ENCODE results near the gene GRID2IP.
A peak's percentile ranks its signal among the peaks of the same experiment; 100 is the strongest.
"Not testable (repeated sequence)": the region's sequence is repeated elsewhere in the genome, so short reads cannot be mapped to it uniquely, and the experiment has no call there.

GRID2IP gene

GRCh38 chr7:6585746-6586432 is 34.6 kb upstream of the GRID2IP start:
- H3K27me3 ChIP-seq (replicated peaks in 2 of 5; ENCODE audit: control insufficient read depth in 4 of 5, insufficient read depth in 5 of 5, low read length in 4 of 5); H3K27ac ChIP-seq (ENCODE audit: insufficient read depth in 1 of 2, low read depth in 1 of 2, low read length in 2 of 2, poor library complexity in 1 of 2, severe bottlenecking in 2 of 2); H3K9me3 ChIP-seq (ENCODE audit: control extremely low read depth in 1 of 5, control insufficient read depth in 4 of 5, insufficient read depth in 2 of 5, low read depth in 1 of 5, low read length in 4 of 5); H3K4me3 ChIP-seq (ENCODE audit: control insufficient read depth in 1 of 7, extremely low read depth in 1 of 7, insufficient read depth in 4 of 7, low read depth in 2 of 7, low read length in 6 of 7); DNase-seq; CTCF ChIA-PET: not testable (repeated sequence)
- peaks cover 17 to 62% (median 41%) of the 10 kb centered on the region in 4 experiments for H3K36me3 ChIP-seq (ENCODE audit: control insufficient read depth in 4 of 4, insufficient read depth in 4 of 4, low read length in 3 of 4)
- peaks cover 0 to 10% (median 9%) of the 10 kb centered on the region in 4 experiments for H3K4me1 ChIP-seq (ENCODE audit: control extremely low read depth in 1 of 4, control insufficient read depth in 4 of 4, insufficient read depth in 4 of 4, low read length in 3 of 4)
- 100% methylated on average over 4 of the region's 8 CpGs for WGBS (ENCODE audit: insufficient coverage)
- POLR2A ChIA-PET = interaction anchor here (0.7 kb wide), 1 partner anchor 1128 kb away, joined by 3 read pairs; no protein-coding TSS in a partner anchor

GRCh38 chr7:6579446-6579845 is 28.2 kb upstream of the GRID2IP start:
- Histone ChIP-seq H3K4me1 (ENCODE audit: control extremely low read depth in 1 of 4, control insufficient read depth in 4 of 4, insufficient read depth in 4 of 4, low read length in 3 of 4) (peaks cover 0 to 15% (median 13%) of the 10 kb centered on the region in 4 experiments), H3K4me3 (ENCODE audit: control insufficient read depth in 1 of 7, extremely low read depth in 1 of 7, insufficient read depth in 4 of 7, low read depth in 2 of 7, low read length in 6 of 7) (no peak overlapping the region), H3K27me3 (replicated peaks in 2 of 5; ENCODE audit: control insufficient read depth in 4 of 5, insufficient read depth in 5 of 5, low read length in 4 of 5) (no peaks in the 10 kb centered on the region), H3K36me3 (ENCODE audit: control insufficient read depth in 4 of 4, insufficient read depth in 4 of 4, low read length in 3 of 4) (peaks cover 14 to 38% (median 27%) of the 10 kb centered on the region in 4 experiments), H3K9me3 (ENCODE audit: control extremely low read depth in 1 of 5, control insufficient read depth in 4 of 5, insufficient read depth in 2 of 5, low read depth in 1 of 5, low read length in 4 of 5) (no peaks in the 10 kb centered on the region), H3K27ac (ENCODE audit: insufficient read depth in 1 of 2, low read depth in 1 of 2, low read length in 2 of 2, poor library complexity in 1 of 2, severe bottlenecking in 2 of 2) (no peak overlapping the region)
- ChIA-PET CTCF (interaction anchor here (1.3 kb wide), 1 partner anchor 11 kb away, joined by 6 read pairs; the partner anchor contains the start of gene INTS15), POLR2A (no interaction called here)
- 100% methylated on average over 4 of the region's 4 CpGs for WGBS (ENCODE audit: insufficient coverage)
- DNase-seq = peak; percentile 56 to 83 (median 77)

- Histone ChIP-seq H3K4me1 (ENCODE audit: control extremely low read depth in 1 of 4, control insufficient read depth in 4 of 4, insufficient read depth in 4 of 4, low read length in 3 of 4) (peaks cover 0 to 15% (median 13%) of the 10 kb centered on the region in 4 experiments), H3K9me3 (ENCODE audit: control extremely low read depth in 1 of 5, control insufficient read depth in 4 of 5, insufficient read depth in 2 of 5, low read depth in 1 of 5, low read length in 4 of 5) (no peaks in the 10 kb centered on the region), H3K27ac (ENCODE audit: insufficient read depth in 1 of 2, low read depth in 1 of 2, low read length in 2 of 2, poor library complexity in 1 of 2, severe bottlenecking in 2 of 2) (peak overlapping the region in 1 of 2 experiments; percentile 96), H3K36me3 (ENCODE audit: control insufficient read depth in 4 of 4, insufficient read depth in 4 of 4, low read length in 3 of 4) (peaks cover 13 to 35% (median 22%) of the 10 kb centered on the region in 4 experiments), H3K27me3 (replicated peaks in 2 of 5; ENCODE audit: control insufficient read depth in 4 of 5, insufficient read depth in 5 of 5, low read length in 4 of 5) (no peaks in the 10 kb centered on the region), H3K4me3 (ENCODE audit: control insufficient read depth in 1 of 7, extremely low read depth in 1 of 7, insufficient read depth in 4 of 7, low read depth in 2 of 7, low read length in 6 of 7) (peak overlapping the region in 4 of 7 experiments; percentile 72 to 88 (median 78))
- CTCF ChIA-PET = interaction anchor here (0.9 to 10.5 kb wide), 7 partner anchors 11 to 65 kb away, joined by 3 to 93 read pairs (median 4); partner anchors contain the start of gene INTS15
- WGBS (ENCODE audit: insufficient coverage) = 99% methylated on average over 9 of the region's 18 CpGs
- no peak for DNase-seq
- POLR2A ChIA-PET = interaction anchor here (0.7 to 1.3 kb wide), 3 partner anchors 11 to 62 kb away, joined by 4 read pairs; partner anchors contain the start of gene INTS15
Observed at GRCh38 chr7:6578114-6579084, 27.1 kb upstream of the GRID2IP start.

GRCh38 chr7:6577369-6578113 is 26.3 kb upstream of the GRID2IP start, which contains the start of gene ZDHHC4:
TSS of gene ZDHHC4 (plus strand) at chr7:6577454. CDS start at chr7:6580562, 3,108 bp downstream.
- Histone ChIP-seq H3K27me3 (replicated peaks in 2 of 5; ENCODE audit: control insufficient read depth in 4 of 5, insufficient read depth in 5 of 5, low read length in 4 of 5) (no peaks in the 10 kb centered on the region), H3K4me3 (ENCODE audit: control insufficient read depth in 1 of 7, extremely low read depth in 1 of 7, insufficient read depth in 4 of 7, low read depth in 2 of 7, low read length in 6 of 7) (peak within 1 kb of the TSS; percentile 43 to 88 (median 72)), H3K27ac (ENCODE audit: insufficient read depth in 1 of 2, low read depth in 1 of 2, low read length in 2 of 2, poor library complexity in 1 of 2, severe bottlenecking in 2 of 2) (peak within 1 kb of the TSS; percentile 90 to 96), H3K36me3 (ENCODE audit: control insufficient read depth in 4 of 4, insufficient read depth in 4 of 4, low read length in 3 of 4) (peaks cover 5 to 27% (median 15%) of the 10 kb centered on the region in 4 experiments), H3K4me1 (ENCODE audit: control extremely low read depth in 1 of 4, control insufficient read depth in 4 of 4, insufficient read depth in 4 of 4, low read length in 3 of 4) (peaks cover 0 to 15% (median 13%) of the 10 kb centered on the region in 4 experiments), H3K9me3 (ENCODE audit: control extremely low read depth in 1 of 5, control insufficient read depth in 4 of 5, insufficient read depth in 2 of 5, low read depth in 1 of 5, low read length in 4 of 5) (no peaks in the 10 kb centered on the region)
- CTCF ChIA-PET = interaction anchor here (0.9 to 10.5 kb wide), 7 partner anchors 12 to 65 kb away, joined by 3 to 93 read pairs (median 4); partner anchors contain the start of gene INTS15
- WGBS (ENCODE audit: insufficient coverage) = 14% methylated on average over 33 of the region's 51 CpGs
- peak; percentile 95 to 97 (median 96) for DNase-seq
- POLR2A ChIA-PET = interaction anchor here (1.1 to 1.3 kb wide), 2 partner anchors 44 to 61 kb away, joined by 4 read pairs; no protein-coding TSS in a partner anchor

GRCh38 chr7:6576867-6577368 is 25.7 kb upstream of the GRID2IP start:
- not testable (repeated sequence) for H3K27me3 ChIP-seq (replicated peaks in 2 of 5; ENCODE audit: control insufficient read depth in 4 of 5, insufficient read depth in 5 of 5, low read length in 4 of 5); H3K9me3 ChIP-seq (ENCODE audit: control extremely low read depth in 1 of 5, control insufficient read depth in 4 of 5, insufficient read depth in 2 of 5, low read depth in 1 of 5, low read length in 4 of 5)
- peak overlapping the region; percentile 90 to 96 for H3K27ac ChIP-seq (ENCODE audit: insufficient read depth in 1 of 2, low read depth in 1 of 2, low read length in 2 of 2, poor library complexity in 1 of 2, severe bottlenecking in 2 of 2)
- H3K36me3 ChIP-seq (ENCODE audit: control insufficient read depth in 4 of 4, insufficient read depth in 4 of 4, low read length in 3 of 4) = peaks cover 1 to 22% (median 12%) of the 10 kb centered on the region in 4 experiments
- H3K4me3 ChIP-seq (ENCODE audit: control insufficient read depth in 1 of 7, extremely low read depth in 1 of 7, insufficient read depth in 4 of 7, low read depth in 2 of 7, low read length in 6 of 7) = peak overlapping the region; percentile 43 to 88 (median 72)
- DNase-seq = peak; percentile 47 to 84 (median 74)
- POLR2A ChIA-PET = interaction anchor here (1.1 to 1.3 kb wide), 2 partner anchors 44 to 61 kb away, joined by 4 read pairs; no protein-coding TSS in a partner anchor
- H3K4me1 ChIP-seq (ENCODE audit: control extremely low read depth in 1 of 4, control insufficient read depth in 4 of 4, insufficient read depth in 4 of 4, low read length in 3 of 4) = peaks cover 0 to 15% (median 13%) of the 10 kb centered on the region in 4 experiments
- WGBS (ENCODE audit: insufficient coverage) = 0% methylated on average over 6 of the region's 14 CpGs
- CTCF ChIA-PET = interaction anchor here (0.9 to 10.5 kb wide), 5 partner anchors 12 to 64 kb away, joined by 3 to 93 read pairs (median 7); partner anchors contain the start of gene INTS15

All from common myeloid progenitor, CD34-positive (primary cell).